Thymus (tissue), 11 donors: ENCODE data around the gene TREML2. TPM values are rescaled to one million over a fixed set of nuclear protein-coding genes. Genes with fewer than 3 reads are reported as not detected.

Experiments
- DNase-seq, 9 donors: peaks; one replicate each; pipeline ENCODE4 v3.0.0-alpha.2; 2013; ENCODE audit warnings: low spot score in 9 of 9, low read depth in 6 of 9, missing footprints in 1 of 9
- H3K27ac ChIP-seq, 2 donors: one replicate each; pipeline ENCODE4 v1.5.1; 2013; ENCODE audit warnings: control low read depth in 1 of 2, low read depth in 1 of 2, low read length in 1 of 2, mild to moderate bottlenecking in 1 of 2, moderate library complexity in 1 of 2
- H3K27me3 ChIP-seq, 2 donors: one replicate each; pipeline ENCODE4 v1.5.1; 2013; ENCODE audit warnings: low read length in 1 of 2; ENCODE audit not compliant: control insufficient read depth in 2 of 2, insufficient read depth in 1 of 2
- H3K36me3 ChIP-seq, 2 donors: one replicate each; pipeline ENCODE4 v1.5.1; 2013; ENCODE audit warnings: low read length in 1 of 2, mild to moderate bottlenecking in 1 of 2, moderate library complexity in 1 of 2; ENCODE audit not compliant: control insufficient read depth in 2 of 2, insufficient read depth in 2 of 2
- H3K4me1 ChIP-seq, 2 donors: one replicate each; pipeline ENCODE4 v1.5.1; 2013; ENCODE audit warnings: low read length in 2 of 2; ENCODE audit not compliant: control insufficient read depth in 2 of 2, insufficient read depth in 2 of 2
- H3K4me3 ChIP-seq, 2 donors: one replicate each; pipeline ENCODE4 v1.5.1; 2013; ENCODE audit warnings: low read length in 2 of 2, control low read depth in 1 of 2, mild to moderate bottlenecking in 1 of 2
- H3K9me3 ChIP-seq, 2 donors: one replicate each; pipeline ENCODE4 v1.5.1; 2013; ENCODE audit warnings: low read length in 1 of 2, mild to moderate bottlenecking in 1 of 2; ENCODE audit not compliant: control insufficient read depth in 2 of 2, insufficient read depth in 1 of 2
- WGBS: extraction: QIAGEN DNeasy Blood & Tissue Kit; methylation state at CpG from one replicate; pipeline ENCODE4 v1.1.7; 2013; 5-methylcytosine and 5-hydroxymethylcytosine counted together
- polyA plus RNA-seq: library from polyadenylated mRNA; stranded (reverse); fragments of 200-250 nt; gene quantifications from one replicate; pipeline ENCODE4 v1.2.3, GENCODE V29; 2013
- total RNA-seq: library from RNA; stranded (reverse); fragments of 120-200 nt; gene quantifications from one replicate; pipeline ENCODE4 v1.2.4, GENCODE V29; 2013
- donor health status: healthy.

The TREML2 gene
- total and polyA plus RNA-seq, 2 donors, result 1.3 to 11.1 TPM

GRCh38 chr6:41161380-41161779 is 39.6 kb downstream of the TREML2 start:
- Histone ChIP-seq H3K4me3 (no peak overlapping the region), H3K27me3 (peaks cover 0 to 7% of the 10 kb centered on the region in 2 donors), H3K4me1 (no peaks in the 10 kb centered on the region), H3K9me3 (no peaks in the 10 kb centered on the region), H3K36me3 (no peaks in the 10 kb centered on the region), H3K27ac (no peak overlapping the region)
- 93% methylated on average over 10 of the region's 10 CpGs for WGBS
- DNase-seq, result no peak

- DNase-seq, result no peak
- Histone ChIP-seq H3K9me3 (no peaks in the 10 kb centered on the region), H3K4me1 (no peaks in the 10 kb centered on the region), H3K36me3 (no peaks in the 10 kb centered on the region), H3K27ac (no peak overlapping the region), H3K4me3 (no peak overlapping the region), H3K27me3 (peaks cover 0 to 7% of the 10 kb centered on the region in 2 donors)
- 96% methylated on average over 3 of the region's 3 CpGs for WGBS
Measured at GRCh38 chr6:41160933-41161332, 40.0 kb downstream of the TREML2 start.

GRCh38 chr6:41159415-41160082 is 41.4 kb downstream of the TREML2 start:
- no peak for DNase-seq
- WGBS, result 89% methylated on average over 12 of the region's 12 CpGs
- no peaks in the 10 kb centered on the region for H3K9me3 ChIP-seq
- no peak overlapping the region for H3K27ac ChIP-seq
- H3K36me3 ChIP-seq, result no peaks in the 10 kb centered on the region
- H3K27me3 ChIP-seq, result peaks cover 0 to 7% of the 10 kb centered on the region in 2 donors
- H3K4me1 ChIP-seq, result no peaks in the 10 kb centered on the region
- no peak overlapping the region for H3K4me3 ChIP-seq

- H3K36me3 ChIP-seq, result no peaks in the 10 kb centered on the region
- H3K4me3 ChIP-seq, result no peak overlapping the region
- DNase-seq, result no peak
- H3K27me3 ChIP-seq, result peaks cover 0 to 7% of the 10 kb centered on the region in 2 donors
- no peaks in the 10 kb centered on the region for H3K4me1 ChIP-seq
- H3K9me3 ChIP-seq, result no peaks in the 10 kb centered on the region
- 93% methylated on average over 5 of the region's 5 CpGs for WGBS
- no peak overlapping the region for H3K27ac ChIP-seq
Measured at GRCh38 chr6:41157323-41157722, 43.6 kb downstream of the TREML2 start.

- DNase-seq, result no peak
Measured at GRCh38 chr6:41156771-41157170, 44.2 kb downstream of the TREML2 start.

GRCh38 chr6:41156001-41156400 is 44.9 kb downstream of the TREML2 start:
- no peak for DNase-seq

More at GRCh38 chr6:41156771-41157170, 44.2 kb downstream of the TREML2 start:
- no peaks in the 10 kb centered on the region for H3K36me3 ChIP-seq
- H3K4me3 ChIP-seq, result no peak overlapping the region
- 93% methylated on average over 6 of the region's 6 CpGs for WGBS
- H3K27ac ChIP-seq, result no peak overlapping the region
- H3K27me3 ChIP-seq, result peaks cover 0 to 4% of the 10 kb centered on the region in 2 donors
- no peaks in the 10 kb centered on the region for H3K4me1 ChIP-seq
- H3K9me3 ChIP-seq, result no peaks in the 10 kb centered on the region

GRCh38 chr6:41155132-41155805 is 45.7 kb downstream of the TREML2 start:
- H3K4me1 ChIP-seq, result no peaks in the 10 kb centered on the region
- 87% methylated on average over 7 of the region's 7 CpGs for WGBS
- H3K27ac ChIP-seq, result no peak overlapping the region
- H3K9me3 ChIP-seq, result no peaks in the 10 kb centered on the region
- DNase-seq, result no peak
- no peaks in the 10 kb centered on the region for H3K27me3 ChIP-seq
- H3K4me3 ChIP-seq, result no peak overlapping the region
- H3K36me3 ChIP-seq, result no peaks in the 10 kb centered on the region

More at GRCh38 chr6:41156001-41156400, 44.9 kb downstream of the TREML2 start:
- H3K4me3 ChIP-seq, result no peak overlapping the region
- 95% methylated on average over 4 of the region's 4 CpGs for WGBS
- no peaks in the 10 kb centered on the region for H3K4me1 ChIP-seq
- no peaks in the 10 kb centered on the region for H3K9me3 ChIP-seq
- H3K27ac ChIP-seq, result no peak overlapping the region
- H3K27me3 ChIP-seq, result peaks cover 0 to 2% of the 10 kb centered on the region in 2 donors
- no peaks in the 10 kb centered on the region for H3K36me3 ChIP-seq

- no peak within 1 kb of the TSS for H3K27ac ChIP-seq
- H3K36me3 ChIP-seq, result no peaks in the 10 kb centered on the region
- no peaks in the 10 kb centered on the region for H3K27me3 ChIP-seq
- DNase-seq, result no peak
- H3K9me3 ChIP-seq, result no peaks in the 10 kb centered on the region
- H3K4me3 ChIP-seq, result no peak within 1 kb of the TSS
- H3K4me1 ChIP-seq, result no peaks in the 10 kb centered on the region
- 65% methylated on average over 5 of the region's 5 CpGs for WGBS
Measured at GRCh38 chr6:41153992-41154625, 46.8 kb downstream of the TREML2 start, which contains the start of gene TREML1. TSS of gene TREML1 (minus strand) at chr6:41154347. CDS start at chr6:41154288, 59 bp downstream.

GRCh38 chr6:41153451-41153850 is 47.5 kb downstream of the TREML2 start:
- H3K4me3 ChIP-seq, result no peak overlapping the region
- WGBS, result 93% methylated on average over 4 of the region's 4 CpGs
- H3K4me1 ChIP-seq, result no peaks in the 10 kb centered on the region
- no peaks in the 10 kb centered on the region for H3K27me3 ChIP-seq
- H3K9me3 ChIP-seq, result no peaks in the 10 kb centered on the region
- no peak for DNase-seq
- no peak overlapping the region for H3K27ac ChIP-seq
- H3K36me3 ChIP-seq, result no peaks in the 10 kb centered on the region
